Right atrium auricular region (tissue), 2 donors: Measurements from ENCODE around the gene DGKH. TPM values are rescaled to one million over a fixed set of nuclear protein-coding genes. Genes with fewer than 3 reads are reported as not detected.
A peak's percentile ranks its signal among the peaks of the same experiment; 100 is the strongest.

Experiments
- DNase-seq: peaks from one replicate; pipeline ENCODE4 v3.0.0-alpha.2; 2019; ENCODE audit warnings: low spot score
- H3K27ac ChIP-seq, 2 donors: fragments of 200-600 bp; sonication (generic); 1 replicate in 1 of 2; 2 replicates in 1 of 2; pipeline ENCODE4 v1.5.1; 2016 to 2019
- H3K27me3 ChIP-seq, 2 donors: fragments of 200-600 bp; sonication (generic); one replicate each; pipeline versions ENCODE4 v1.5.1 to v1.6.0; 2017 to 2019
- H3K36me3 ChIP-seq: fragments of 200-600 bp; sonication (generic); one replicate; pipeline ENCODE4 v1.5.1; 2016
- H3K4me1 ChIP-seq, 2 donors: fragments of 200-600 bp; sonication (generic); one replicate each; pipeline versions ENCODE4 v1.5.1 to v1.6.0; 2017 to 2019
- H3K4me3 ChIP-seq, 2 donors: fragments of 200-600 bp; sonication (generic); 1 replicate in 1 of 2; 2 replicates in 1 of 2; pipeline ENCODE4 v1.5.1; 2017 to 2019; ENCODE audit warnings: mild to moderate bottlenecking in 1 of 2, moderate library complexity in 1 of 2
- H3K9me3 ChIP-seq, 2 donors: fragments of 200-600 bp; sonication (generic); one replicate each; pipeline ENCODE4 v1.5.1; 2019
- total RNA-seq, 2 donors: library from RNA; depleted of rRNA; stranded (reverse); fragments of >200 nt; gene quantifications; one replicate each; pipeline ENCODE4 v1.1.0, GENCODE V29; 2016
- TF ChIP-seq, protein P1 (sequence below), 2 donors: fragments of 200-600 bp; sonication (generic); IDR thresholded peaks; one replicate each; pipeline ENCODE4 v1.5.1; 2019; ENCODE audit warnings: antibody characterized with exemption in 2 of 2

DGKH gene
- total RNA-seq, 2 donors from 2014 or later = 4.1 to 6.6 TPM

DNA sequence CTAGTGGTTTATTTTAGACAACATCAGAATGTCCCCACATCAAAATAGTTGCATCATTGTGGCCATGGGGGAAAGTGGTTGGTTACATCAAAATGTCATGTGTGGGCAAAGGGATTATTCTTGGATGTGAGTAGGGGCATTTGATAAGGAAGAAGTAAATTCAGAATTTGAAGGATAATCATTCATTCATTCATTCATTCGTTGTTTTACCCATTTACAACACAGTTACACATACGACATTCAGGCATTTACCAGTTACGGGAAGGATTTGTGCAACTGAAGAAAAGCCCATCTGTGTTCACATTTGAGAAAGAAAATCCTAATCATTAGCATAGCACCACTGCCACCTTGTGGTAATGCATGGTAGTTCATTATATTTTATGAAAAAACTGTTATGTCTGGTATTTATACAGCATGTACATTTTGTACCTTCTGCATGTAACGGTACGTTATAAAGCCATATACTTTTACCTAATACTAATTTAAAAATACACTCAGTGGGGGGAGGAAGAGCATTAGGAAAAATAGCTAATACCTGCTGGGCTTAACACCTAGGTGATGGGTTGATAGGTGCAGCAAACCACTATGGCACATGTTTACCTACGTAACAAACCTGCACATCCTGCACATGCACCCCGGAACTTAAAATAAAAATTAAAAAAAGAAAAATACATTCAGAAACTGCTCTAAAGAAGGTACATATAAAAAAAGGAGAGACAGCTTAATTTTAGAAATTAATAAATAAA lies 62.1 kb downstream of the DGKH start:
- no peaks in the 10 kb centered on the region for H3K36me3 ChIP-seq
- H3K4me1 ChIP-seq = peaks cover 0 to 14% of the 10 kb centered on the region in 2 donors
- no peaks in the 10 kb centered on the region for H3K9me3 ChIP-seq
- no peak overlapping the region for H3K4me3 ChIP-seq
- no peak overlapping the region for H3K27ac ChIP-seq
- DNase-seq = no peak
- TF ChIP-seq, protein P1, sequence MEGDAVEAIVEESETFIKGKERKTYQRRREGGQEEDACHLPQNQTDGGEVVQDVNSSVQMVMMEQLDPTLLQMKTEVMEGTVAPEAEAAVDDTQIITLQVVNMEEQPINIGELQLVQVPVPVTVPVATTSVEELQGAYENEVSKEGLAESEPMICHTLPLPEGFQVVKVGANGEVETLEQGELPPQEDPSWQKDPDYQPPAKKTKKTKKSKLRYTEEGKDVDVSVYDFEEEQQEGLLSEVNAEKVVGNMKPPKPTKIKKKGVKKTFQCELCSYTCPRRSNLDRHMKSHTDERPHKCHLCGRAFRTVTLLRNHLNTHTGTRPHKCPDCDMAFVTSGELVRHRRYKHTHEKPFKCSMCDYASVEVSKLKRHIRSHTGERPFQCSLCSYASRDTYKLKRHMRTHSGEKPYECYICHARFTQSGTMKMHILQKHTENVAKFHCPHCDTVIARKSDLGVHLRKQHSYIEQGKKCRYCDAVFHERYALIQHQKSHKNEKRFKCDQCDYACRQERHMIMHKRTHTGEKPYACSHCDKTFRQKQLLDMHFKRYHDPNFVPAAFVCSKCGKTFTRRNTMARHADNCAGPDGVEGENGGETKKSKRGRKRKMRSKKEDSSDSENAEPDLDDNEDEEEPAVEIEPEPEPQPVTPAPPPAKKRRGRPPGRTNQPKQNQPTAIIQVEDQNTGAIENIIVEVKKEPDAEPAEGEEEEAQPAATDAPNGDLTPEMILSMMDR (IDR thresholded peaks at IDR 0.05) = peak; percentile 74 to 88
- no peaks in the 10 kb centered on the region for H3K27me3 ChIP-seq

DNA sequence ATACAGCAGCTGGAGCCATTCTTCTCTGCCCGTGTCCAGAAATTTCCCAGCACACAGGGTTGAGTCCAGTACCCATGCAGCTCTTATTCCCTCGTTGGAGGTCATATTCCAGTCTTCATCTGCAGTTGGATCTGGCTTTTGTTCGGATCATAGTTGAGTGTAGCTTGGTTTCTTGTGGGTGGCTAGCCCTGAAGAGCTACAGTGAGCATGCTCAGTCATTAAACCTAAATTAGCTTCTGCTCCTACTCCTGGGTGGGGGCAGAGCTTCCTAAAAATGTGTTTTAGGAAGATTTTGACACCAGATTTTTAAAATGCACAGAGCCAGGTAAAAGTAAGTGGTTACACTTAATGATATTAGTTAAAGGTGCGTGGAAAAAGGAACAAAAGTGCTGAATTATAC lies 64.4 kb downstream of the DGKH start:
- DNase-seq = no peak
- H3K4me1 ChIP-seq = peaks cover 0 to 19% of the 10 kb centered on the region in 2 donors
- no peaks in the 10 kb centered on the region for H3K27me3 ChIP-seq
- TF ChIP-seq, protein P1 (IDR thresholded peaks at IDR 0.05) = no peak
- H3K27ac ChIP-seq = no peak overlapping the region
- no peaks in the 10 kb centered on the region for H3K36me3 ChIP-seq
- H3K4me3 ChIP-seq = no peak overlapping the region
- no peaks in the 10 kb centered on the region for H3K9me3 ChIP-seq

DNA sequence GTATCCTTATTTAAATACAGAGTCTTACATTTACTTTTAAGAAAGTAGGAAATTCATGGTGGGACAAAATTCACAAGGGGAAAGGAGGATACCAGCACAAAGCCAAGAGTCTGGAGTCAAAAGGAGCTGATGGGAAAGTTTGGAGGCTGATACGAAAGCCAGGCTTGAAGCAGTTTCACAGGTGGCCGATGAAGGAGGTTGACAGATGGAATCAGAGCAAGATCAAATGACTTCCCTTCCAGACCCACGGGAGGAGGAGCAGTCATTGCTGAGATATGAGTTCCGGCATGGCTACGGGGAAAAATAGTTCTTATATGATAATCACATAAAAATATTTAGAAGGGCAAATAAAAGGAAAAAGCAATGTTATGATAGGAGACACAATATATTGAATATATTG lies 65.0 kb downstream of the DGKH start:
- no peak overlapping the region for H3K4me3 ChIP-seq
- no peaks in the 10 kb centered on the region for H3K27me3 ChIP-seq
- H3K36me3 ChIP-seq = no peaks in the 10 kb centered on the region
- no peak overlapping the region for H3K27ac ChIP-seq
- H3K9me3 ChIP-seq = no peaks in the 10 kb centered on the region
- TF ChIP-seq, protein P1 (IDR thresholded peaks at IDR 0.05) = no peak
- H3K4me1 ChIP-seq = peaks cover 0 to 19% of the 10 kb centered on the region in 2 donors
- no peak for DNase-seq

DNA sequence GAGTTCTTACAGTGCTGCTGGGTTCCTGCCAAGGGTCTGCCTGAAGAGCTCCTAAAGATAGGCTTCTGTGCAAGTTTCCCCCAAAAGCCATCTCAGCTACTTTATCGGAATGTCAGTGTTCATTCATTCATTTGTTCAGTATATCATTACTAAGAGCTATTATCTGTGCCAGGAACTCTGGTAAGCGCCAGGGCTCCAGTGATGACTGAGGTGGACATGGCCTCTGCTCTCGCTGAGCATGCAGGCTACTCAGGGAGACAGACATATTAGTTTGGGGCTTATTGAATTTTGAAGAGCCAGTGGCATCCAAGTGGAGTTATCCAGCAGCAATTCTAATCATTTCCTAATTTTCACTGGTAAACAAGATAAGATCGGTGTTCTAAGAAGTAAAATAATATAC lies 65.8 kb downstream of the DGKH start:
- peaks cover 0 to 19% of the 10 kb centered on the region in 2 donors for H3K4me1 ChIP-seq

DNA sequence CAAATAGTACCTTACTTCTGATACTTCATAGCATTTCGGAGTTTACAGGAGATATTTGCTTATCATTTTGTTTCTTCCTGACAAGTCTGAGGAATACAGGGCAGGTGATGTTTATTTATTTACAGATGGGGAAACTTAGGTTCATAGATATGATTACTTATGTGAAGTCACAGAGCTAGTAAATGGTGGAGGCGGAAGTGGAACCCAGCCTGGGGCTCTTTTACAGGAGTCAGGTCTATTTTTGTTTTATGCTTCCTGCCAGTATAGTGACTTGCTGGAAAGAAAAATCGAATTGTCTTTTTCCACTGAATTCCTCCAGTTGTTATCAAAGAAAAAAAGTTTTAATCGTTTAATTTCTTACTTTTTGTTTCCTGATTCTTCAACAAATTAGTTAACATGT lies 66.5 kb downstream of the DGKH start:
- H3K4me1 ChIP-seq = peaks cover 0 to 19% of the 10 kb centered on the region in 2 donors

More for the DNA sequence above, 65.8 kb downstream of the DGKH start:
- Histone ChIP-seq H3K36me3 (no peaks in the 10 kb centered on the region), H3K9me3 (no peaks in the 10 kb centered on the region), H3K4me3 (no peak overlapping the region), H3K27ac (no peak overlapping the region), H3K27me3 (no peaks in the 10 kb centered on the region)
- DNase-seq = no peak
- TF ChIP-seq, protein P1 (IDR thresholded peaks at IDR 0.05) = no peak

More for the DNA sequence above, 66.5 kb downstream of the DGKH start:
- Histone ChIP-seq H3K27ac (no peak overlapping the region), H3K9me3 (no peaks in the 10 kb centered on the region), H3K4me3 (no peak overlapping the region), H3K36me3 (no peaks in the 10 kb centered on the region), H3K27me3 (no peaks in the 10 kb centered on the region)
- no peak for DNase-seq
- TF ChIP-seq, protein P1 (IDR thresholded peaks at IDR 0.05) = no peak
